ENCODE results near the gene SNPH.

- no peak for TF ChIP-seq CTCF (IDR thresholded peaks at IDR 0.05)
- no peak for TF ChIP-seq POLR2A (IDR thresholded peaks at IDR 0.05)
Observed at GRCh38 chr20:1310506-1311190, 44.6 kb downstream of the SNPH start.
